Nephron (organoid): ENCODE data around the gene CEACAM4.

Source experiments
- H3K27ac Mint-ChIP-seq, 3 experiments: 2 replicates each; pipeline ENCODE4 v1.8.0; 2020; ENCODE audit warnings: mixed read lengths in 3 of 3, mild to moderate bottlenecking in 2 of 3, moderate library complexity in 1 of 3
- H3K27me3 Mint-ChIP-seq: 2 replicates; pipeline ENCODE4 v1.8.0; 2021; ENCODE audit warnings: low read depth, mild to moderate bottlenecking, moderate library complexity, mixed read lengths
- H3K36me3 Mint-ChIP-seq: 2 replicates; pipeline ENCODE4 v1.8.0; 2020; ENCODE audit warnings: low read depth, mixed read lengths
- H3K4me1 Mint-ChIP-seq: 2 replicates; pipeline ENCODE4 v1.8.0; 2020; ENCODE audit warnings: mixed read lengths
- H3K4me3 Mint-ChIP-seq, 3 experiments: 2 replicates each; pipeline ENCODE4 v1.8.0; 2020; ENCODE audit warnings: mild to moderate bottlenecking in 3 of 3, mixed read lengths in 3 of 3, moderate library complexity in 2 of 3
- H3K9me3 Mint-ChIP-seq: 2 replicates; pipeline ENCODE4 v1.8.0; 2020; ENCODE audit warnings: mixed read lengths
- CTCF ChIP-seq, 3 experiments: fragments of 200-600 bp; sonication (generic); IDR thresholded peaks; one replicate each; pipeline ENCODE4 v1.5.0; 2021; ENCODE audit warnings: antibody characterized with exemption in 3 of 3; ENCODE audit not compliant: unreplicated experiment in 3 of 3

The CEACAM4 gene

GRCh38 chr19:41621226-41621625 is 5.6 kb downstream of the CEACAM4 start:
- Mint-ChIP-seq H3K9me3 (peaks cover 26% of the 10 kb centered on the region), H3K27me3 (no peaks in the 10 kb centered on the region)

GRCh38 chr19:41620171-41620570 is 6.7 kb downstream of the CEACAM4 start:
- Mint-ChIP-seq H3K4me3 (no peak overlapping the region), H3K9me3 (peaks cover 24% of the 10 kb centered on the region), H3K27me3 (peaks cover 4% of the 10 kb centered on the region), H3K27ac (no peak overlapping the region), H3K36me3 (no peaks in the 10 kb centered on the region), H3K4me1 (no peaks in the 10 kb centered on the region)
- no peak for TF ChIP-seq CTCF (IDR thresholded peaks at IDR 0.05; ENCODE audit: unreplicated experiment in 3 of 3)

More at GRCh38 chr19:41621226-41621625, 5.6 kb downstream of the CEACAM4 start:
- TF ChIP-seq CTCF (IDR thresholded peaks at IDR 0.05; ENCODE audit: unreplicated experiment in 3 of 3) = no peak
- H3K4me1 Mint-ChIP-seq = no peaks in the 10 kb centered on the region
- no peak overlapping the region for H3K4me3 Mint-ChIP-seq
- H3K36me3 Mint-ChIP-seq = no peaks in the 10 kb centered on the region
- no peak overlapping the region for H3K27ac Mint-ChIP-seq

GRCh38 chr19:41619018-41619556 is 7.8 kb downstream of the CEACAM4 start:
- Mint-ChIP-seq H3K27me3 (peaks cover 4% of the 10 kb centered on the region), H3K4me1 (no peaks in the 10 kb centered on the region), H3K36me3 (no peaks in the 10 kb centered on the region), H3K27ac (no peak overlapping the region), H3K4me3 (no peak overlapping the region), H3K9me3 (peaks cover 19% of the 10 kb centered on the region)
- no peak for TF ChIP-seq CTCF (IDR thresholded peaks at IDR 0.05; ENCODE audit: unreplicated experiment in 3 of 3)

GRCh38 chr19:41617941-41618730 is 8.7 kb downstream of the CEACAM4 start:
- Mint-ChIP-seq H3K36me3 (no peaks in the 10 kb centered on the region), H3K27me3 (peaks cover 4% of the 10 kb centered on the region), H3K9me3 (peaks cover 21% of the 10 kb centered on the region), H3K4me3 (no peak overlapping the region), H3K27ac (no peak overlapping the region), H3K4me1 (no peaks in the 10 kb centered on the region)
- TF ChIP-seq CTCF (IDR thresholded peaks at IDR 0.05; ENCODE audit: unreplicated experiment in 3 of 3) = no peak

- Mint-ChIP-seq H3K36me3 (no peaks in the 10 kb centered on the region), H3K27ac (no peak overlapping the region), H3K27me3 (peaks cover 4% of the 10 kb centered on the region), H3K4me1 (no peaks in the 10 kb centered on the region), H3K9me3 (peaks cover 22% of the 10 kb centered on the region), H3K4me3 (no peak overlapping the region)
- TF ChIP-seq CTCF (IDR thresholded peaks at IDR 0.05; ENCODE audit: unreplicated experiment in 3 of 3) = no peak
Measured at GRCh38 chr19:41616792-41617621, 9.9 kb downstream of the CEACAM4 start.
